Measurements from ENCODE around the gene CNN3.

DNA sequence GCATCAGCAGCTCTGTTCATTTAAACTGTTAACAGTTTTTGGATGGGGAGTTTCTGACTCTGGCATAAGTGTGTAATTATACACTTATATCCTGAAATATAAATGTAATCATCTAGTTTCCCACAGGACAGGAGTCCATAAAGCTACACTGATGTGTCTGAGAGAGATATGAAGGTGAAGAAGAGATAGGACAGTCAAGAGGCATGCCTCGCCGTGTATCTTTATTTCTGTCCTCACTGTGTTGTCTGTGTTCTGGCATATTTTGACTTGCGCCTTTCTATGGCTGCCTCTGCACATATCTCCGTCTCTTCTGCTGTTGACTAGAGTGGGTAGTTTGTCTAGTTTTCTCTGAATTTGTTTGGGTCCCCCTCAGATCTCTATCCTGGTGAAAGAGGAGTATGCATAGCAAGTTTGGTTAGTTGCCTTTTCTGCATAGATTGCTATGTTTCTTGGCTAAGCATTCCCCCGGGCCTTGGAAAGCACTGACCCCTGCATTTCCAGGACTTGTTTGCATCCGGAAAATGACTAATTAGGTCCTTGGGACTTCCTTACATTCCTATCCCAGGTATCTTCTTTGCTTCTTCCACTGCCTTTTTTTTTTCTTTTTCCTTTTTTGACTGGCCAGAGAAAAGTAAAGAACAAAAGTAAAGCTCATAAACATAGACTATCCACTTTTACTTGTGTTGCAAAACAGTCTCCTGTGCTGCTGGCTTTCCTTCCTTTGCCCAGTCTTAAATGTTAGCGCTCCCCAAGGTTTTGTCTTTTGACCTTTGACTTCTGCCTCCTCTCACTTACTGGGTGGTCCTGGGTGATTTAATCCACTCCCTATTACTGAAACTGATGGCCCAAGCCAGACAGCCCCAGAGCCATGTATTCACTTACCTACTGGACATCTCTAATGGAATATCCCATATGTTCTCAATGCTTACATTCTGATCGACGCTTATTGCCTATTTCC, 27.6 kb upstream of the CNN3 start:
- TF ChIP-seq CTCF (IDR thresholded peaks at IDR 0.05) (no peak), POLR2A (IDR thresholded peaks at IDR 0.05) (no peak)
